HG03520 (cell line): ENCODE data around the gene PPP6R3.
"Not testable (repeated sequence)": the region's sequence is repeated elsewhere in the genome, so short reads cannot be mapped to it uniquely, and the experiment has no call there.

Experiments
- ATAC-seq: cut with Tn5 transposase; IDR thresholded peaks from one replicate; pipeline ENCODE4 v1.9.1; 2021; ENCODE audit warnings: mild to moderate bottlenecking, moderate library complexity; ENCODE audit not compliant: unreplicated experiment

Gene PPP6R3

DNA sequence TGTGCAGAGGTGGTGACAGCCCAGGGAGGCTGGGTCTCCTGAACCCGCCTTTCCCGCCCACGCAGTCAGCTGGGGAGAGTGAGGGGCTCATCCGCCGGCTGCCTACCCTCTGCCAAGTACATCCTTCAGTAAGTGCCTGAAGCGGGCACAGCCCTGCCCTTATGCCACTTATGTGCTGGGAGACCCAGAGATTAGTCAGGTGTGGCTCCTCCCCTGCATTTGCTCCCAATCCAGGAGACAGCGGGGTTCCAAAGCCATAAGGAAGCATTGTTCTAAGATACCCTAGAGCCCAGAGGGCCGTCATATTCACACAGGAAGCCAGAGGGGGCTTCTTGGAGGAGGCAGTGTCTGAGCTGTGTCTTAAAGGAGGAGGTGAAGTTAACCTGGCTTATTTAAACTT lies 5.8 kb upstream of the PPP6R3 start:
- no peak for ATAC-seq

DNA sequence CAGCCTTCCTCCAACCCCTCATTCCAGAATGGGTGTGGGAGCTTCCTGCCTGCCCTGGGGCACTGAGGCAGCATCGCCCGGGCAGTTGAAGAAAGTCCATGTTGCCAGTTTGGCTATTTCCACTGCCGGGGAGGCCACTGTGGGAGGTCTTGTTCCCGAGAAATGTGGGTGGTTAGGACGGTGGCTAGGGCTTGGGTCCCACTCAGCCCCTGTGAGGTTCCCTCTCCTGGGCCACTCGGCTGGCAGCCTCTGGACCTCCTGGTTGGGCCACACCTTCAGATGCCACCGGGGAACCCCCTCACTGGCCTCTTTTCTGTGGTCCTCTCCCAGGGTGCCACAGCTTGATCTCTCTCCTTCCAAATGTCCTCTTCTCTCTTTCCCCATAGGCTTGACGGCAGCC lies 5.1 kb upstream of the PPP6R3 start:
- ATAC-seq: no peak

DNA sequence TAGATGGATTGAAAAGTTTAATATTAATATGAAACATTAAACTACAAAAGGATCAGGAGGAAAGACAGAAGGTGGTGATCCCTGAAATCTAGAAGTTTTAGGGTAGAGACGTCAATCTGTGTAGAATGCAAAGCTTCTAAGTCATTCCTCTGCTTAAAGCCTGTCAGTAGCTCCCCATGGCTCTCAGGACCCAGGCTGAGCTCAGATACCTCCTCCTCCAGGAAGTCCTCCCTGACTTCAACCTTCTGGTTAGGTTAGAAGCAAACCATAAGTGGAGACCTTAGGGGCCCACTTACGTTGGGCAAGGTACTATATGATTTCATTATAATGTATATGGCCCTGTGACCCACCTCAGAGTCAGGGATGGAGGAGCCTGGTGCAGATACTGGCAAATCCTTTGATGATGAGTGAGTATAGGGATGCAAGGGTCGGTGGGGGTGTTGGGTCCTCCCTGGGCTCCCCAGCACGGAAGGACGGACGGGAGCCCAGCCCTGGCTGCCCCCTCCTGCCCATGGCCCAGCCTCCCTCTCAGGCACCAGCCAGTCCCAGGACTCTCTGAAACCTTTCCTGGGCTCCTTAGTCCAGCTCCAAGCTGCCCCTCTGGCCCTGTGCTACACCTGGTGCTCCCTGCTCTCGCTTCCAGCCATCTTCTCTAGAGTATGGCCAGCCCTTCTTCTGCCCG lies 3.2 kb upstream of the PPP6R3 start:
- no peak for ATAC-seq

DNA sequence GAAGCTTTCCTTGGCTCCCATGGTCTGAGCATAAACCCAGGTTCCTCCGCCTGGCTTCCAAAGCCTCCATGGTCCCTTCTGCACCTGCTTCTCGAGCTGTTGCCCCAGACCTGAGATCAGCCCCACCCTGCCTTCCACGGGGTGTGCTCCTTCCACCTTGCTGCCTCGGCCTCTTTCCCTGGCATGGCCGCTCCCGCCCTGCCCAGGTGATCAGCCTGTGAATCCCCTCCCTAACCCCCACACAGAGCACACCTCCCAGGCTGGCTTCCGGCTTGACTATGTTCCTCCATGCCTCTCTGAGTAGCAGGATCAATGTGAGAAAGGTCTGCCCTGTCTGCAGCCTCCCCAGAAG lies 2.7 kb upstream of the PPP6R3 start:
- ATAC-seq: no peak

DNA sequence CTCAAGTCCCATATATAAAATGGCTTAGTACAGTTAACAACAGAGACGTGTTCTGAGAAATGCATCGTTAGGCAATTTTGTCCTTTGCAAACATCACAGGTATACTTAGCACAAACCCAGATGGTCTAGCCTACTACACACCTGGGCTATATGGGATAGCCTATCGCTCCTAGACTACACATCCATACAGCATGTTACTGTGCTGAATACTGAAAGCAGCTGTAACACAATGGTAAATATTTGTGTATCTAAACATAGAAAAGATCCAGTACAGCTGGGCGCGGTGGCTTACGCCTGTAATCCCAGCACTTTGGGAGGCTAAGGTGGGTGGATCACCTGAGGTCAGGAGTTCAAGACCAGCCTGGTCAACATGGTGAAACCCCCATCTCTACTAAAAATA lies 2.2 kb upstream of the PPP6R3 start:
- ATAC-seq: not testable (repeated sequence)

DNA sequence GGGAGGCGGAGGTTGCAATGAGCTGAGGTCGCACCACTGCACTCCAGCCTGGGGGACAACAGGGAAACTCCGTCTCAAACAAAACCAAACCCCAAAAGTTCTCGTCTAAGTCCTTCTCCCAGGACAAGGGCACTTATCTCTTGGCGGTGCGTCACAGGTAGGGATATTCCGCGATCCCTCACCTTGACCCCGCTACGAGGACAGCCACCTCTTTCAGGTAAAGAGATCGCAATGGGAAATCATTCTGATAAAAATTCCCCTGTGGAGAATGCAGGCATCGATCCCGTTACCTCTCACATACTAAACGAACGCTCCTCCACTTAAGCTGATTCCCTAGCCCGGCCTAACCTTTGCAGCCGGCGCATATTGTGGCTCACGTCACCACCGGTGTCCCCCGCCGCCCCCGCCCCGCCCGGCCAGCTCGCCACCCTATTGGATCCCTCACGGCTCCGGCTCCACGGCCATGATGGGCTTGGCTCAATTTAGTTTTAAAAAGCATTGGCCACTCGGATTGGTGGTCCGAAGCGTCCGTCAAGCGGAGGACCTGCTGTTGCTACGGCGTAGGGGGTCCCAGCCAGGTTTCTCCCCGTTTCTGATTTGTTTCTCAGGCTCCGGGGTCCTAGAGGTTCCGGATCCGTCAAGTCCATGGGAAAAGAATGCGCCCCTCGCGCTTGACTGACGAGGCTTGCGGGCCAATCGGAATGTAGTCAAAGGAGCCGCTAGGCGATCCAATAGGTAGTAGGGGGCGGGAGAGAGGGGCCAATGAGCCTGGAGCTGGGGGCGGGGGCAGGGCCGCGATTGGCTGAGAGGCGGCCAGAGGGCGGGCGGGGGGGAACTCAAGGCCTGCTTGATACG lies 439 bp upstream of the PPP6R3 start:
- peak; percentile 84 for ATAC-seq

DNA sequence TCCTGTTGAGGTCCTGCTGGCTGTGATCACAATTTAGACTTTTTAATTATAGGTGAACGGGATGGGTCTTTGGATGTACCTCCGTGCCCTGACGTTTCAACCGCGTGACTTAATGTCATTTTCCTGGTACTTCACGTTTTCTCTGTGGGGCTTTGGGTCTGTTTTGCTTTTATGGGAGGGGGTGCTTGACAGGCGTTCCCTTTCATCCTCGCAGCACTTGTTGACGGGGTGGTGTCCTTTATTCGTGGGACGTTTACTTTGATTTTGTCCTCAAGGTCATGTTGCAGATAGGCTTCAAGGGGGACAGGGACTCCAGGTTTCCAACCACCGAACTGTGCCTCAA lies 994 bp downstream of the PPP6R3 start:
- no peak for ATAC-seq

DNA sequence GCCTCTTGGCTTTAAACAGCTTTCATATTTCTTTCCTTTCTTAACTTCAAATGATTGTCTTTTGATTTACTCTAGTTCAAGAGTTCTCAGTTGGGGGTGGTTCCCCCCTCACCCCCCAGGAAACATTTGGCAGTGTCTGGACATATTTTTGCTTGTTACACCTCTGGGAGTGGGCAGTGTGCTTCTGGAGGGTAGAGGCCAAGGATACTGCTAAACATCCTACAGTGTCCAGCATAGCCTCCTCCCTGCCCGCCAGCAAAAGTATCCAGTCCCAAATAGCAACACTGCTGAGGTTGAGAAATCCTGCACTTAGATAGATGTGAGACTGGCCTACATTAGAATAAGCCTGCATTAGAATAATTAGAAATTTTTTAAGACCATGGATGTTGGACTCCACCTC lies 3.2 kb downstream of the PPP6R3 start:
- no peak for ATAC-seq

DNA sequence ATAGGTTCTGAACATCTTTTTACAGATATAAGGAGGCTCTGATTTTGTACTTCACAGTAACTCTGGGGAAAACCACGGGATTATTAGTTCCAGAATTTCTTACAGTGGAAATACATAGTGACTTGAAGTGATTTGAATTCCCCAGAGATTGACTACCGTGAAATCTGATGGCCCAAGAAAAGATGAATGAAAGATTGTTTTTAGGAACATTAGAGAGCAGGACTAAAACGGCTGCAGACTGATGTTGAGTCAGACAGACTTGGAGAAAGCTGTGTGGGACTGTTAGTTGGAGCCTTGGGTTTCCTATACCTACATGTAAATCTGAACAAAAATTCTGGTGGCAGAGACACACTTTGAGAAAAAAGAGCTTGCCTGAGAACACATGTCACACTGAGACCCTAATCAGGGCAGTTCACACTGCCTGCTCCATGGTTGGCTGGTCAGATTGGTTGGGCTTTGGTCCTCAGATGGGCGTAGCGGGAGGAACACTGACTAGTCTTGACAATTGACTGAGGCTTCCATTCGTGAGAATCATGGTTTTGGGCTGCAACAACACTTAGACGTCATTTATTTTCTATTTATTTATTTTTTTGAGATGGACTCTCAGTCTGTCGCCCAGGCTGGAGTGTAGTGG lies 6.8 kb downstream of the PPP6R3 start:
- no peak for ATAC-seq

DNA sequence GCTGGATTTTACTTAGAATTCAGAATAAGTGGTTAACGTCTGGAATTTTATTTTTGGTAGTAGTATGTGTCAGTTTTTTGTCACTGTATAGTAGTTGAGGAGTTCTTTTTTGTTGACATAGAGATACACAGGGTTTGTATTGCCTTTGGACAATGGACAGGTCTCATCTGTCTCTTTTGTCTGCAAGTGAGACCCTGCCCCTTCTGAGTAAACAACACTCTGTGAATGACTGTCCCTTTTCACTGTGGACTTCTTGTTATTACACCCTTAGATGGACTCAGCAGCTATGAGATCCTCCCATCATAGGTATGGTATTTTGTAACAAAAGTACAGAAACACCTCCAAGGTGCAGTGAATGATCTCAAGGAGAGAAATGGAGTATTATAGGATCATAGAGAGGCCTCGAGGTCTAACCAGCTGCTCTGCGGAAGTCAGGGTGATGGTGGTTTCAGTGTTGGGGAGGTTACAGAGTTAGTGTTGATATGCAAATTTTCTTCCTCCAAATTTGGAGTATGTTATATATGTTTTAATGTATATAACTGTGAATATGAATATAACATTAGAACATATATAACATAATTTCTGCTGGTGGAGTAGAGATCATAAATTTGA lies 7.8 kb downstream of the PPP6R3 start:
- ATAC-seq: no peak

DNA sequence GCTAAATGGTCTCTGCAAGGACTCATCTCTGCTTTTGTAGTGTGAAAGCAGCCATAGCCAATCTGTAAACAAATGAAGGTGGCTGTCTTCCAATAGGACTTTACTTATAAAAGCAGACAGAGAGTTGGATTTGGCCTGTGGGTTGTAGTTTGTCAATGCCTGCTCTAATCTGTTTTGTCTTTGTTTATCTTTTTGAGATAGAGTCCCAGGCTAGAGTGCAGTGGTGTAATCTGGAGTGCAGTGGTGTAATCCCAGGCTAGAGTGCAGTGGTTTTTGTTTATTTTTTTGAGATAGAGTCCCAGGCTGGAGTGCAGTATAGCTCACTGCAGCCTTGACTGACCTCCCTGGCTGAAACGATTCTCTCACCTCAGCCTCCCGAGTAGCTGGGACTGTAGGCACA lies 8.6 kb downstream of the PPP6R3 start:
- no peak for ATAC-seq

DNA sequence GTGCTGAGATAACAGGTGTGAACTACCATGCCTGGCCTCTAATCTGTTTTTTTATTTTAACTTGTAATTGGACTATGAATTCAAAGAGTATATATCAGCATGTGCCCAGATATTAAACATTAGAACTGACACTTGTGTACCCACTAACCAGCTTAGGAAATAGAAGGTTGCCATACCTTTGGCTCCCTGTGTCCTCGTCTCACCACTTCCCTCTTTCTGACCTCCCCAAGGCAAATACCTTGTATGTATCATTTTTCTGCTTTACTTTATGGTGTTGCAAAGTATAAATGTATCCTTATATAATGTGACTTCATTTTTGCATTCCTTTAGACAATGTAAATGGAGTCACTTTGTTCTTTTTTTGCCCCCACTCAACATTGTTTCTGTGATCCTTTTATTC lies 9.1 kb downstream of the PPP6R3 start:
- no peak for ATAC-seq

DNA sequence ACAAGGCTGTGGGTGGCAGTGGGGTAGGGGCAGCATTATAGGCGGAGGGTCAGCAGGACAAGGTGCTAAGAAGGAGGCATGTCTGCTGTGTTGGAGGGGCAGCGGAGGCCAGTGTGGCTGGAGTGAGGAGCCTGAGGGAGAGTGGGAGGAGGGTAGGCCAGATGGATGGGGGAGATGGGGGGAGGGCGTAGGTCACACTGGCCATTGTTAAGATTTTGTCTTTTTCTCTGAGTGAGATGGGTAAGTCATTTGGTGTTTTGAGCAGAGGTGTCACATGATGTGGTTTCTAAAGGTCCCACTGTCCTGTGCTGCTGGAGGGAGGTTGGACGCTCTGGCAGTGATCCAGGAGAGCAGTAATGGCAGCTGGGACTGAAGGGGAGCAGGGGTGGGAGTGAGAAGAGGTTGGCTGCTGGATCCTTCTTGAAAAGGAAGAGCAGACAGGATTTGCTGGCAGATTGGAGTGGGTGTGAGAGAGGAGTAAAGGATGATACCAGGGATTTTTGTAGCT lies 9.8 kb downstream of the PPP6R3 start:
- ATAC-seq: no peak

DNA sequence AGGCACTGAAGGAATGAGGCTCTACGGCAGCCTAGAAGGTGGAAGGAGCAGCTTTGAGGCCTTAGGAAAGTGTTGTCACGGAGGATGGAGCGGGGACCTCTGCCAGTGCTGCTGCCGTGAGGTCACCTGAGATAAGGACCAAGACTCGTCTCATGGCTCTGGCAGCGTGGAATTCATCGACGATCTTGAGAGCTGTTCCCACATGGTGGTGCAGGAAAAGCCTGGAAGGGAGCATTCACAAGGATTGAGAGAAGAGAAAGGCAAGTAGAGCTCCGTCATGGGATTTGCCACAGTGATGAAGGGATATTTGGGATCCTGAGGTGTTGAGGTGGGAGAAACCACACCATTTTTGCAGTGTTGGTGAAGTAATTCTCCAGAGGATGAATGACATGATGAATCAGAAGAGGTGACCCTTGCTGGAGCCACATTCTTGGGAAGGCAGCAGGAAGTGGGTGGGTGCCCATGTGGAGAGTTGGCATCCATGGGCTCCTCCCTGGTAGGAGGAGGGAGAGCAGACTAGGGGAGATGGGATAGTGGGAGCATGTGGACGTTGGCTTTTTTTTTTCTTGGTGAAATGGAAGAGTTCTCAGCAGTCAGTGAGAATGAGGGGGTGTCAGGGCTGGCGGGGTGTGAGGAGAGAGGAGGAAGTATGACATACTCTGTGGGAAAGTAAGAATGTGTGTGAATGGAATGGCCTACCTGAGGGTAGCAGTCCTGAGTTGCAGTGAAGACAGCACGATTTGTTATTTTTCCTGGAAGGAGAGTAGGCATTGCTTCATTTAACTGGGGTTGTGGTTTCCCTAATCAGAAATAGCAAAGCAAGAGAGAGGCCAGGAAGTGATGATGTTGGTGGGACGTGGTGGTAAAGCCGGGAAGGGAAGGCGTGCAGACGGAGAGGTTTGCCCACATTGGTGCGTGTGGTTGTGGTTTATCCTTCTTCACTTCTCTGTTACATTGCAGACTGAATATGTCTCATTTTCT lies 11.1 kb downstream of the PPP6R3 start:
- no peak for ATAC-seq

DNA sequence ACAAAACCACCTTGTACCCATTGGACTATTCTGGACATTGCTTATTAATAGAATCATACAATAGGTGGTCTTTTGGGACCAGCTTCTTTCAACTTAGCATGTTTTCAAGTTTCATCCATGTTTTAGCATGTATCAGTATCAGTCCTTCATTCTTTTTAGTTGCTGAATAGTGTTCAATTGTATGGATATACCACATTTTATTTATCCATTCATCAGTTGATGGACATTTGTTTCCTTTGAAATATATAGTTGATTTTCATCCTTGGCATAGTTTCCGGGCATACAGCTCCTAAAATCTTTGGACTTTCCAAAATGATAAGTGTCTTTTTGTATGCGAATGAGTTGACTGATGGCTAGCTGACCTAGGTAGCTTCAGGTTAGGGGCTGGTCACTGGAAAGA lies 12.2 kb downstream of the PPP6R3 start:
- ATAC-seq: no peak

DNA sequence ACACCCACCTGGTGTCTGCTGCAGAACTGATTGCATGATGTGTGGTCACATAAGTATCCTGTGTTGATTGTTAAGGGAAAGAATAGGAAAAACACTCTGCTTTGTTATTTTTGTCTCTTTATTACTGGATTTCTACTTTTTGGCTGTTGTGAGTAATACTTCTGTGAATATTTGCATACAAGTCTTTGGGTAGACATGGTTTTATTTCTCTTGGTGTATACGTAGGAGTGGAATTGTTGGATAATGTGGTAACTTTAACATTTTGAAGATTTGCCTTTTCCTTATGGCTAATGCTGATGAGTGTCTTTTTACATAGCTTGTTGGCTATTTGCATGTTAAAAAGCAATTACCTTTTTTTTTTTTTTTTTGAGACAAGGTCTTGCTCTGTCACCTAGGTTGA lies 13.1 kb downstream of the PPP6R3 start:
- no peak for ATAC-seq

DNA sequence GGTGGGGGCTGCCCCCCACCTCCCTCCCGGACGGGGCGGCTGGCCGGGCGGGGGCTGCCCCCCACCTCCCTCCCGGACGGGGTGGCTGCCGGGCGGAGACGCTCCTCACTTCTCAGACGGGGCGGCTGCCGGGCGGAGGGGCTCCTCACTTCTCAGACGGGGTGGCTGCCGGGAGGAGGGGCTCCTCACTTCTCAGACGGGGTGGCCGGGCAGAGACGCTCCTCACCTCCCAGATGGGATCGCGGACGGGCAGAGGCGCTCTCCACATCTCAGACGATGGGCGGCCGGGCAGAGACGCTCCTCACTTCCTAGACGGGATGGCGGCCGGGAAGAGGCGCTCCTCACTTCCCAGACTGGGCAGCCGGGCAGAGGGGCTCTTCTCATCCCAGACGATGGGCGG lies 15.1 kb downstream of the PPP6R3 start:
- ATAC-seq: not testable (repeated sequence)

DNA sequence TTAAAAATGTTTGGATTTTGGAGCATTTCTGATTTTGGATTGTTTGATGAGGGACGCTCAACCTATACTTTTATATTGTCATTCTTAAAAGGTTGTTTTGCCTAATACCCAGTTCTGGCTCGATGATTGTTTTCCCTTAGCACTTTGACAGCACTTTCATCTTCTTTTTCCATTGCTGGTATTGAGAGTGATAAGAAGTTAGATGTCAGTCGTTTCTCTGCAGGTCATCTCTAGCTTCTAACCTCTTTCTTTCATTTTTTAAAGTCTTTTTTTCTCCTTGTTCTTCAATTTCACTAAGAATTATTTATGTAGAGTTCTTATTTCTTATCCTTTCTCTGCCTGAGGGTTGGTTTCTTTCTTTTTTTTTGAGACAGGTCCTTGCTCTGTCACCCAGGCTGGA lies 18.8 kb downstream of the PPP6R3 start:
- ATAC-seq: no peak

DNA sequence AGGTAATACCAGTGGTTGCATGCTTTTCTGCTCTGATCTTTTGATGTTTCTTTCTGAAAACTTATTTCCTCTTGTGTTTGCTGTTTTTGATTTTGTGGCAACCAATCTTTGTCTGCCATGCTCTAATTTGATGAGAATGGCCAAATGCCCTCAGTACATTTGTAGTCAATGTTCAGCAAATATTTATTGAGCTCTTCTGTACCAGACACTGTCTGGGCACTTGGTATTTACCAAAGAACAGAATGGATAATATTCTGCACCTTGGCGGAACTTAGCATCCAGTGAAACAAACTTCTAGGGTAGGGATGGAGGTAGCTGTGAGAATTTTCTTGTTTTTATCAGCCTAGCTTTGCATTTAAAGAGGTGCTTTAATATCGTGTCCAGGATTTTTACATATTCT lies 19.6 kb downstream of the PPP6R3 start:
- no peak for ATAC-seq

DNA sequence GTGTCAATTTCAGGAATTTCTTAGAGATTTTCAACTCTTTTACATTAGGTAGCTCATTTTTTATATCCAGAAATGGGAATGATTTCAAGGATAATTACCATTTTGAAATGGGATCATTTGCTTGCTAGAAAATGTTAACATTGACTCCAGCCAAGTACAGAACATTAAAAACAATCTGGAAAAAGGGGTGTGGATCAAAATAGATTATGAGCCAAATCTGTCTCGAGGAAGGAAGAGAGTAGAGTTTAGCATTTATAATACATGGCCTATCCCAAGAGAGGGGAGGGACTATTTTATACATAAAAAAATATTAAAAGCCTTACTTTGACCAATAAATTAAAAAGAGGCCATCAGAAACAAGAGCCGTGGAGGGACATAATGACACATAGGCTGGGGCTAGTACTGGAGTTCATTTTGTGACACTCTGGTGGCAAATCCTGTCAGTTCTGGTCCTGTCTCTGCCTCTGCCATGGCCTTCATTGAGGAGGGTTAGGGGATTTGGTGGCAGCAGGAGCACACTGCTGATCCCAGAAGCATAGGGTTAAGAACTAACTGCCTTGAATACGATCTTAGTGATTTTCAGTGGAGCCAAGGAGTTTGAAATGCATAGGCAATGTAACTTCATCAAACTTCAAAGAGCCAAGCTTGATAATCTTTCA lies 20.4 kb downstream of the PPP6R3 start:
- ATAC-seq: no peak
